GM12891 (cell line): Measurements from ENCODE around the gene DOCK11.

Experiments used
- POLR2A ChIP-seq: IDR thresholded peaks from 2 replicates; pipeline ENCODE4 v1.6.1; 2011; ENCODE audit warnings: low read depth, low read length, control low read depth
- POLR2AphosphoS5 ChIP-seq: IDR thresholded peaks from 2 replicates; pipeline ENCODE4 v1.6.1; 2011; ENCODE audit warnings: low read depth, low read length, control low read depth
- POU2F2 ChIP-seq: IDR thresholded peaks from 2 replicates; pipeline ENCODE4 v1.6.1; 2011; ENCODE audit warnings: low read depth, mild to moderate bottlenecking, control low read depth, low read length, moderate library complexity
- TAF1 ChIP-seq: IDR thresholded peaks from 2 replicates; pipeline ENCODE4 v1.6.1; 2011; ENCODE audit warnings: low read depth, low read length, control low read depth

GRCh38 chrX:118560489-118560888 is 64.9 kb downstream of the DOCK11 start:
- TF ChIP-seq POLR2AphosphoS5: no peak
- TF ChIP-seq POLR2A: no peak
- no peak for TF ChIP-seq TAF1
- no peak for TF ChIP-seq POU2F2
